HEK293T (cell line): Measurements from ENCODE around the gene HSP90AA1.

Source experiments
- BHLHE40 ChIP-seq: fragments of 450-650 bp; IDR thresholded peaks from 2 replicates; pipeline ENCODE4 v1.6.1; 2016; ENCODE audit warnings: mild to moderate bottlenecking, moderate library complexity, borderline replicate concordance
- FOXA1 ChIP-seq: fragments of 450-650 bp; IDR thresholded peaks from 2 replicates; pipeline ENCODE4 v1.6.1; 2016; ENCODE audit warnings: mild to moderate bottlenecking
- FOXM1 ChIP-seq: fragments of 450-650 bp; IDR thresholded peaks from 2 replicates; pipeline ENCODE4 v1.6.1; 2017; ENCODE audit warnings: mild to moderate bottlenecking, borderline replicate concordance
- HDGF ChIP-seq: fragments of 450-650 bp; IDR thresholded peaks from 2 replicates; pipeline ENCODE4 v1.6.1; 2017; ENCODE audit warnings: antibody characterized with exemption, borderline replicate concordance

DNA sequence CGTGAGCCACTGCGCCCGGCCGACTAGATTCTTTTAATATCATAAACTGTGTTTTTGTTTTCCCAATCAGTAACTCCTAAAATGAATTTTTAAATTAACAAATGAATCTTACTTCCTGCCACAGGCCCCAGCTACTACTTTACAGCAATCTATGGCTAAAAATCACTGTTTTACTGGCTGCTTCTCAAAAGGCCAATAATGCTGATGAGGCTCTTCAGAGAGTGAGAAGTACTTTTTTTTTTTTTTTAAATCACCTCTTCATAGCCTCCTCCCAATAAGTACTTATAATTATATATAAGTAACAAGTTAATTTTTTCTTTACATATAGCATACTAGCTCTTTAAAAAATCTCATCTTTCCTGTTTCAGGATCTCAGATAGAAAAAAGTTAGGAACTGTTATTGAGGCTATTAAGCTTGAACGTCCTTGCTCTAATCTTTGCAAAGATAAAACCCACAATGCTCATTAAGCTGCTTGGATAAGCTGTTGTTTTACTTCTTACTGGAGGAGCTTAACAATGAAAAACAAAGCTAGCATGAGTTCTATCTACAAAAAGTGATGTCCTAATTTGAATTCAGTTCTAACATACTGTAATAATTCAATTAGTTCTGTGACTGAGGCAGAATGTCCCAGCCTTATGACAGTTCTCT is 40.1 kb upstream of the HSP90AA1 start:
- TF ChIP-seq BHLHE40 (no peak), FOXM1 (no peak), FOXA1 (no peak), HDGF (no peak)
